HepG2 (cell line): ENCODE data around the gene MACROD2. TPM values are rescaled to one million over a fixed set of nuclear protein-coding genes. Genes with fewer than 3 reads are reported as not detected.

ENCODE experiments used
- ATAC-seq: fragments of 200-7000 bp; cut with Tn5 transposase; 3 replicates; pipeline ENCODE4 v1.9.1; 2020; ENCODE audit warnings: mild to moderate bottlenecking, moderate library complexity
- BruUV-seq: library from RNA; stranded (reverse); fragments of 400-500 nt; replicated peaks from 2 replicates; lab custom pipeline; 2021; lab: Mats Ljungman, UMichigan
- CTCF ChIA-PET: fragments of 300-600 bp; formaldehyde crosslinking; extraction: SDS; loops from one replicate; lab custom pipeline; 2021; ENCODE audit warnings: low total read pairs, inconsistent platforms, low intra/inter-chr PET ratio; lab: Yijun Ruan, JAX
- POLR2A ChIA-PET: fragments of 350-600 bp; sonication (Branson Sonifier 250); formaldehyde crosslinking; loops from one replicate; lab custom pipeline; 2020; ENCODE audit warnings: antibody characterized with exemption, inconsistent platforms; lab: Yijun Ruan, JAX
- DNase-seq: peaks from one replicate; pipeline ENCODE4 v3.0.0-alpha.2; 2015; ENCODE audit warnings: low spot score
- FAIRE-seq: peaks from 3 replicates; lab custom pipeline; 2011; peaks lifted over from hg19 to GRCh38; lab: Jason Lieb, UNC
- H2AFZ ChIP-seq: one replicate; pipeline ENCODE4 v1.6.1; 2011; ENCODE audit warnings: low read length, inconsistent platforms
- H3K27ac ChIP-seq: fragments of 300-600 bp; 3 replicates; pipeline ENCODE4 v1.8.0; 2011; ENCODE audit warnings: mixed run types, mild to moderate bottlenecking, mixed read lengths, low read length, inconsistent platforms; ENCODE audit not compliant: insufficient read depth; ENCODE audit errors: extremely low read length
- H3K27me3 ChIP-seq, 2 experiments: fragments of 200-600 bp in 1 of 2; 2 replicates in 1 of 2; 3 replicates in 1 of 2; pipeline versions ENCODE4 v1.6.0 to v1.8.0; 2011; ENCODE audit warnings: low read length in 2 of 2, mild to moderate bottlenecking in 2 of 2, moderate library complexity in 2 of 2, inconsistent platforms in 1 of 2; ENCODE audit not compliant: insufficient read depth in 2 of 2, control insufficient read depth in 1 of 2
- H3K36me3 ChIP-seq, 2 experiments: fragments of 200-600 bp in 1 of 2; replicated peaks in 1 of 2; 2 replicates in 1 of 2; 3 replicates in 1 of 2; pipeline versions ENCODE4 v1.5.1 to v1.8.0; 2011; ENCODE audit warnings: low read length in 2 of 2, inconsistent platforms in 1 of 2; ENCODE audit not compliant: insufficient read depth in 2 of 2, control insufficient read depth in 1 of 2
- H3K4me1 ChIP-seq: 2 replicates; pipeline ENCODE4 v1.5.1; 2012; ENCODE audit warnings: low read length, inconsistent platforms; ENCODE audit not compliant: insufficient read depth
- H3K4me2 ChIP-seq: 2 replicates; pipeline ENCODE4 v1.6.0; 2011; ENCODE audit warnings: low read depth, low read length, inconsistent platforms
- H3K4me3 ChIP-seq, 3 experiments: fragments of 200-600 bp in 1 of 3; sonication (generic), shearing (Covaris generic) in 1 of 3; replicated peaks in 1 of 3; 2 replicates each; pipeline ENCODE4 v1.5.1; 2011 to 2016; ENCODE audit warnings: low read length in 3 of 3, inconsistent platforms in 2 of 3, low read depth in 2 of 3, mild to moderate bottlenecking in 2 of 3, control low read depth in 1 of 3, mixed read lengths in 1 of 3; ENCODE audit not compliant: insufficient read depth in 1 of 3
- H3K79me2 ChIP-seq: one replicate; pipeline ENCODE4 v1.6.1; 2011; ENCODE audit warnings: low read length, inconsistent platforms; ENCODE audit not compliant: insufficient read depth
- H3K9ac ChIP-seq: 2 replicates; pipeline ENCODE4 v1.6.0; 2011; ENCODE audit warnings: mild to moderate bottlenecking, low read depth, low read length, inconsistent platforms; ENCODE audit not compliant: insufficient read depth
- H3K9me3 ChIP-seq: 2 replicates; pipeline ENCODE4 v1.5.1; 2012; ENCODE audit warnings: mild to moderate bottlenecking, low read length
- H4K20me1 ChIP-seq: 2 replicates; pipeline ENCODE4 v1.6.0; 2011; ENCODE audit warnings: inconsistent platforms, mild to moderate bottlenecking, low read length, moderate library complexity; ENCODE audit not compliant: insufficient read depth
- BCL3 ChIP-seq: sonication (generic); formaldehyde crosslinking; IDR thresholded peaks from 2 replicates; pipeline ENCODE4 v1.5.1; 2020; ENCODE audit warnings: mild to moderate bottlenecking, missing genetic modification reagents, moderate library complexity
- HCFC1 ChIP-seq: fragments of 150-350 bp; IDR thresholded peaks from 2 replicates; pipeline ENCODE4 v1.6.1; 2014; ENCODE audit warnings: low read depth, low read length
- MAFF ChIP-seq: IDR thresholded peaks from 2 replicates; pipeline ENCODE4 v1.6.1; 2011; ENCODE audit warnings: low read depth, low read length, improper control_type of control experiment
- MAFK ChIP-seq, 2 experiments: IDR thresholded peaks in 1 of 2; conservative IDR thresholded peaks in 1 of 2; 2 replicates each; pipeline ENCODE4 v1.6.1; 2011; ENCODE audit warnings: improper control_type of control experiment in 2 of 2, low read length in 2 of 2
- RBAK ChIP-seq: sonication (generic); formaldehyde crosslinking; IDR thresholded peaks from 2 replicates; pipeline ENCODE4 v1.5.1; 2020; ENCODE audit warnings: mild to moderate bottlenecking, missing genetic modification reagents
- RFX3 ChIP-seq: IDR thresholded peaks from 2 replicates; pipeline ENCODE4 v1.6.1; 2016; ENCODE audit warnings: missing biosample characterization, missing genetic modification reagents
- SALL1 ChIP-seq: sonication (generic); formaldehyde crosslinking; IDR thresholded peaks from 2 replicates; pipeline ENCODE4 v1.8.0; 2022; ENCODE audit warnings: mild to moderate bottlenecking, missing genetic modification reagents
- ZNF260 ChIP-seq: sonication (generic); formaldehyde crosslinking; IDR thresholded peaks from 2 replicates; pipeline ENCODE4 v1.4.0; 2020; ENCODE audit warnings: missing genetic modification reagents, low read depth, mild to moderate bottlenecking, borderline replicate concordance
- ZNF337 ChIP-seq: sonication (generic); formaldehyde crosslinking; IDR thresholded peaks from 2 replicates; pipeline ENCODE4 v1.5.1; 2020; ENCODE audit warnings: missing genetic modification reagents, low read depth, mild to moderate bottlenecking, borderline replicate concordance
- ZNF354B ChIP-seq: sonication (generic); formaldehyde crosslinking; IDR thresholded peaks from 2 replicates; pipeline ENCODE4 v1.8.0; 2022; ENCODE audit warnings: mild to moderate bottlenecking, missing genetic modification reagents
- ZSCAN20 ChIP-seq: sonication (generic); formaldehyde crosslinking; IDR thresholded peaks from 2 replicates; pipeline ENCODE4 v1.4.0; 2020; ENCODE audit warnings: missing genetic modification reagents, mild to moderate bottlenecking, borderline replicate concordance
- ZSCAN22 ChIP-seq: sonication (generic); formaldehyde crosslinking; IDR thresholded peaks from 2 replicates; pipeline ENCODE4 v1.4.0; 2020; ENCODE audit warnings: mild to moderate bottlenecking, missing genetic modification reagents
- WGBS: methylation state at CpG from one replicate; pipeline ENCODE4 v1.1.6; 2017; ENCODE audit warnings: low lambda C conversion rate; 5-methylcytosine and 5-hydroxymethylcytosine counted together
- in situ Hi-C: cut with HindIII; loops from 2 replicates; pipeline ENCODE4 v1.10.0; 2017; ENCODE audit warnings: low pct_unique_long_range_greater_than_20kb; ENCODE audit not compliant: extremely low pct_ligation_motif_present
- intact Hi-C: fragments of 100-400 bp; cut with micrococcal nuclease; formaldehyde crosslinking; loops from one replicate; pipeline ENCODE4 v1.10.0; 2022; ENCODE audit not compliant: unreplicated experiment
- polyA plus RNA-seq, 8 experiments: library from polyadenylated mRNA; depleted of rRNA in 3 of 8; stranded (reverse) in 7 of 8; unstranded in 1 of 8; fragments of >200 nt; fragmentation: Illumina TruSeq in 4 of 8; extraction: Trizol in 4 of 8; gene quantifications; 2 replicates each; pipeline versions ENCODE4 v1.2.1 to v1.2.3, GENCODE V29; 2011 to 2016; ENCODE audit warnings: low read depth in 4 of 8, missing spikeins in 1 of 8, mixed read lengths in 1 of 8; ENCODE audit not compliant: insufficient read depth in 1 of 8
- total RNA-seq, 5 experiments: library from RNA; depleted of rRNA; stranded (reverse); fragments of >200 nt; fragmentation: Illumina TruSeq; extraction: Trizol; gene quantifications; 2 replicates each; pipeline ENCODE4 v1.2.3, GENCODE V29; 2016; ENCODE audit warnings: low read depth in 1 of 5

The MACROD2 gene
- total and polyA plus RNA-seq, 2 of the 13 experiments (the other 11 are each of a cell fraction or from before 2014, with no cell fraction given) = 0.13 to 0.51 TPM

GRCh38 chr20:15042723-15043122 is 1047.4 kb downstream of the MACROD2 start:
- no peaks in the 10 kb centered on the region for H3K27me3 ChIP-seq
- no TSS peak for BruUV-seq
- no peak overlapping the region for H3K9ac ChIP-seq
- no peaks in the 10 kb centered on the region for H3K9me3 ChIP-seq
- POLR2A ChIA-PET = no interaction called here
- in situ Hi-C loops = no loop called here
- H3K4me1 ChIP-seq = no peaks in the 10 kb centered on the region
- H3K4me2 ChIP-seq = no peak overlapping the region
- no peak for DNase-seq
- H3K36me3 ChIP-seq = no peaks in the 10 kb centered on the region
- H2AFZ ChIP-seq = peak overlapping the region; percentile 37
- CTCF ChIA-PET = no interaction called here
- no peak overlapping the region for H3K27ac ChIP-seq
- TF ChIP-seq ZSCAN20 (CRISPR knock-in tag) (no peak), SALL1 (CRISPR knock-in tag) (no peak), ZNF260 (CRISPR knock-in tag) (no peak), ZNF337 (CRISPR knock-in tag) (no peak), RFX3 (CRISPR knock-in tag) (no peak), RBAK (CRISPR knock-in tag) (no peak), ZNF354B (CRISPR knock-in tag) (no peak), BCL3 (no peak), ZSCAN22 (CRISPR knock-in tag) (no peak), MAFK (conservative IDR thresholded peaks at IDR 0.05 in 1 of 2, IDR thresholded peaks at IDR 0.05 in 1 of 2; ENCODE audit: low read length in 2 of 2) (peak; percentile 89 to 90), MAFF (peak; percentile 86), HCFC1 (no peak)
- ATAC-seq = 0 out of 3 replicates have a peak, but pooled peaks have one; percentile 23
- intact Hi-C loops = no loop called here
- no peaks in the 10 kb centered on the region for H3K79me2 ChIP-seq
- H4K20me1 ChIP-seq = no peaks in the 10 kb centered on the region
- FAIRE-seq = no peak
- no peak overlapping the region for H3K4me3 ChIP-seq
- 83% methylated on average over 1 of the region's 1 CpG for WGBS
